Measurements from ENCODE around the gene PIGC.

- TF ChIP-seq POLR2AphosphoS5 (IDR thresholded peaks at IDR 0.05; ENCODE audit: borderline replicate concordance, low read depth, low read length) (no peak; the same call in 1 of the 2 replicates), EZH2 (IDR thresholded peaks at IDR 0.05) (no peak), FOXP2 (optimal IDR thresholded peaks at IDR 0.05; ENCODE audit: control extremely low read depth, extremely low read length, insufficient read depth) (no peak)
Observed at GRCh38 chr1:172398970-172399755, 44.7 kb downstream of the PIGC start.
